GOT3 (cell line): ENCODE results near the gene GPR183.

Experiments
- DNase-seq: peaks from one replicate; lab custom pipeline; 2025; ENCODE audit warnings: mixed read lengths; lab: John Stamatoyannopoulos, UW

The GPR183 gene

GRCh38 chr13:99295488-99296252 is 11.5 kb downstream of the GPR183 start:
- no peak for DNase-seq

GRCh38 chr13:99294958-99295357 is 12.2 kb downstream of the GPR183 start:
- DNase-seq, result no peak

GRCh38 chr13:99294198-99294597 is 13.0 kb downstream of the GPR183 start:
- DNase-seq, result no peak

DNA sequence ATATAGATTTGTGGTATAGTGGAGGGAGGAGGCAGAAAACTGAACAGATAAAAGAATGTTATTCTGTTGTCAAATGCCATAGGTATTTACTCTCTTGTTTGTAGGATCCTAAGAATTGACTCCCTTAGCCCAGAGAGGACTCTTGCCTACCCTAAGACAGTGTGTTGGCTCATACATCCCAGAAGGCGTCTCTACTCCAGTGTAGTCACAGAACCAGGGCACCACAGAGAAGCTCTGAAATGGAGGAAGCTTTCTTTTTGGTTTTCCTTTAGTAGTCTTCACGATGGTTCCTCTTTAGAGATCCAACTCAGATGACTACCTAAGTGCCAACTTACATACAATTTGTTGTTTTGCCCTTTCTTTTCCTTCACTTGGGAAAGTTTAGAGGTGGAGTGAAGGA is 14.0 kb downstream of the GPR183 start:
- no peak for DNase-seq

GRCh38 chr13:99290894-99291293 is 16.3 kb downstream of the GPR183 start:
- DNase-seq, result no peak

DNA sequence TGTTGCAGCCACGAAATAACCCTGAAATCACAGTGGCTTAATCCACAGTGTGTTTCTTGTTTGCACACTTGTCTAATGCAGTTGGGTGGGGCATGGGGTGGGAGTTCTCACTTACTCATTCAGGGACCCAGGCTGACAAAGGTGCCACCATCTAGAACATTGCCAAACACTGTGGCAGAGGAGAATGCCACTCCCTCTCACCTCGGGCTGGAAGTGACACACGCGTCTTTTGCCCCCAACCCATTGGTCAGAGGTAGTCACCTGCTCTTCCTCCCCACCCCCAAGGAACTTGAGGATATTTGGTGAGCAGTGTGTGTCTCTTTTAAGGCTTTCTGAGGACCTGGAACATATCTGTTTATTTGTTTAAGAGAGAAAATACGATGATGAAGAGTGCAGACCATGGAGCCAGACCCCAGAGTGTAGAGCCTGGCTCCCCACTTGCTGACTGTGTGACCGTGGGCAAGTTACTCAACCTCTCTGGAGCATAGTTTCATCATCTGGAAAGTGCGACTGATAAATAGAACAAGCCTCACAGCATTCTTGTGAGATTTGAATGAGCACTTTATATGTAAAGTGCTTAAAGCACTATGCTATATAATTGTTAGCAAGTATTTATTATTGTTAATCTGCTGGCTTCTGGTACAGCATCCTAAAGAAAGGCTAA is 17.4 kb downstream of the GPR183 start:
- DNase-seq, result no peak

DNA sequence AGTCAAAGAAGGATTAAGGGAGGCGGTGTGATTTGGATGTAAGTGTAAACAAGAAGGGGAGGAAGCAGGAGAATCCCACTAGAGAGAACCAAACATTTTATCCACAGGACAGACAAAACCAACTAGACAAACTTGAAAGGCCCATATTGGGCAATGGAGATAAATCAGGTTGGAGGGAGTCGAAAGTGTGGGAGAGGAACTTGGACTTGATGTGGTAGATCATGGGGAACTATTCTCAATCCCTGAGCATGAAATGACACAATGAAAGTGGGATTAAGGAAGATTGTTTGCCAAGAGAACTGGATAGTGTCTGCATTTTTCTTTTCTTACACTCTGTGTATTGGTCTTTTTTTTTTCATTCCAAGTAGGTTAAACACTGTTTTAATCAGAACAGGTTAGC is 17.9 kb downstream of the GPR183 start:
- no peak for DNase-seq

DNA sequence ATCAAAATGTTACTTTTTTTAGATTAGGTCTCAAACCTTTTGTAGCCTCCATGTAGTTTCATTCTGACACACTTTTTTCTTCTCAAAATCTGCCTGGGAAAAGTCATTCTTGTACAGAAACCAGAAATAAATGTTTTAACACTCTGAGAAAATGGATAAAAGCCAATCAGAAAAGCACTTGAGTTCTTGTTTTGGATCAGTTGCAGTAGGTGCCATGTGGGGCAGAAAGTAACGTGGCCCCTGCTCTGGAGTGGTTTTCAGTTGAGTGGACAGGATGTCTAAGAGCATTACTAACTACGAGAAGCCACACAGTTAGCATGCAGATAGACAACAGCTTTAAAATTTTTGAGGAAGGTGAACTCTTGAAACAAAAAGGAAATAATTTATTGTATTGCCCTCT is 19.1 kb downstream of the GPR183 start:
- DNase-seq, result no peak

DNA sequence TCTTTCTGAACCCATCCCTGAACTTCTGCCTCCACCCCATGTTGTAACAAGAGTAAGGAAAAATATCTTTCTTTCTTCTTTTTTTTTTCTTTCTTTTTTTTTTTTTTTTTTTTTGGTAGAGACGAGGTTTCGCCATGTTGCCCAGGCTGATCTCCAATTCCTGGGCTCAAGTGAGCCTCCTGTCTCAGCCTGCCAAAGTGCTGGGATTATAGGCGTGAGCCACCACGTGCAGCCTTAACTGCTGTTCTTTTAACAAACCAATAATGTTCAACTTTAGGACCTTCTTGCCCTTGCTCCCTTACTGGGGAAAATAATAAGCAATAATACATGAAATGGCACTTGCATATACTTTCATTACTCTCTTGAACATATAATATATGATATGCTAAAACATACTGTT is 19.6 kb downstream of the GPR183 start:
- DNase-seq, result no peak

- DNase-seq, result no peak
These were observed 21.6 kb downstream of the GPR183 start for GRCh38 chr13:99285432-99286182.

DNA sequence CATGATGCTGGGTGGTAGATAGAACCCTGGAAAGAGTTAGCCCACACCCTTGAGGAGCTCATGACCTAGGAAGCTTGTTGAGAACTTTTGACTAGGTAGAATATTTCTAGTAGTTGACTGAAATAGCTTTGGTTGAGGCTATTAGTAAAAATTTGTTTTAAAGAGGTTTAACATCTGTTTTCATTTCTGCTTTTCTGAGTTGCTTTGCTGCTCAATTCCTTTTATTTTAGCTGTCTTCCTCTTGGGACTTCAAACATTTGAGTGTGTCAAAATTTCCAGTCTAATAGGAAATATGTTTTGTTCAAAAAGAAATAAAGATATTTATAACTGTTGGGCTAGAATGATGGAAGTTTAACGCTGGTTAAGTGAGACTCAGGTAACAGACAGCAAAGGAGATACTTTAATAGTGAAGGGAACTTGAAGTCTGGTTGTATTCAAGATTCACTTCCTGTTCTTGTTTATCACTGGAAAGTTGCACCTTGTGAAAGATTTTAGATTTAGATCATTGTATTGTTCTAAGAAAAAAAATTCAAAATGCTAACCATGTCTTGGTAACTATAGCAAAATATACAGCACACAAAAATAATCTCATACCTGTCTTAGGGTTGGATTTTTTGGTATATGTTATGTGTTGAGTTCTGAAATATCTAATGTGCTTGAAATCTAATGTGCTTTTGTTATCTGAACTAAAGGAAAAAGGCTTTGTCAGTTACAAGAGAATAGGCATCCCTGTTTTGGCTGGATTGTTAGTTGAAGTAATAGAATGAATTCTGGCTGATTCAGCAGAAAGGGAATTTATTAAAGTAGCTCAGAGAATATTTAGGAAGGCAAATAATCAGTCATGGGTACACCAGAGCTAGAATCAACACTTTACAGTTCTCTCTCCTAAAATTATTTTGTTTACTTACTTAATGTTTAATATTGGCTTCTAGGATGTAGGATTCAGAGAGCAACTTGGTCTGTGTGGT is 24.7 kb downstream of the GPR183 start:
- DNase-seq, result no peak

DNA sequence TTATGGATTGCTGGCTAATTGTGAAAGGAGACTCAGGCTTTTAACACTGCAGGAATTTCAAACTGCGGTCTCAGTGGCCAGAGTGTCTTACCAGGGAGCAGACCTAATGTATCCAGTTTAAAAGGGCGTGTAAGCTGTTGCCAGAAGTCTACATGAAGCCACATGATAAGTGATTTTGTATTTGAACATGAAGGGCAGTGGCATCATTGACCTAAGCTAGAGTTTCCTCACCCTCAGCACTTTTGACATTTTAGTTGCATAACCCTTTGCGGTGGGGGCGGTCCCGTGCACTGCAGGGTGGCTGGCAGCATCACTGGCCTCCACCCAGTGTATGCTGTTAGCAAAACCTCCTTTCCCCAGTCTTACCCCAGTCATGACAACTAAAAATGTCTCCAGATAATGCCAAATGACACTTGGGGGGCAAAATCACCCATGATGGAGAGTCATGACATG is 25.4 kb downstream of the GPR183 start:
- no peak for DNase-seq

- DNase-seq, result no peak
These were observed 27.0 kb downstream of the GPR183 start for GRCh38 chr13:99280166-99280565.

DNA sequence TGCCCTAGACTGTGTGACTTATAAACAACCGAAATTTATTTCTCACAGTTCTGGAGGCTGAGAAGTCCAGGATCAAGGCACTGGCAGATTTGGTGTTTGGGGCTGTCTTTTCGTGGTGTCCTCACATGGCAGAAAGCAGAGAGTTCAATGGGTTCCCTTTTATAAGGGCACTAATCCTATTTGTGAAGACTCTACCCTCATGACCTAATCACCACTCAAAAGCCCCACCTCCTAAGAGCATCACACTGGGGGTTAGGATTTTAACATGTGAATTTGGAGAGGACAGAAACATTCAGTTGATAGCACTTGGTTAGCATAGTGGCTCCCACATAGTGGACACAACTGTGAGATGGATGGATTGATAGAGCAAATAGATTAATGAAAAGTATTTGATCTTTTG is 27.6 kb downstream of the GPR183 start:
- no peak for DNase-seq

DNA sequence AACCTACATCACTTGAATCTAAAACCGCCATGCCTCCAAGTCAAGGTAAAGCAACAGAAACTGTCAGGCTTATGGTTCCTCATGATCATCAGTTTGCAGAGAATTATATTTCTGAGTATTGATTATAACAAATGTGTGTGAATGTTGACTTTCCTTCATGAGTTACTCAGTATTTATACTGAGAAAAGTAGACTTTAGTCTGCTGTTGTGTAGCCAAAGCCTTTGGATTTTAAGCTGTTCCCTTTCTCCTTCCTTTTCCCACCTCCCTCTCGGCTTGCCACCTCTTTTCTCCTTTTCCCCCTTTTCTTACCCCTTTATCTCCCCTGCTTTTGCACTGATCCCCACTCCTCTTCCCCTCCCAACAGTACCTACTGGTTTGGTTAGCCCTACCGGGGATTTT is 28.4 kb downstream of the GPR183 start:
- no peak for DNase-seq

DNA sequence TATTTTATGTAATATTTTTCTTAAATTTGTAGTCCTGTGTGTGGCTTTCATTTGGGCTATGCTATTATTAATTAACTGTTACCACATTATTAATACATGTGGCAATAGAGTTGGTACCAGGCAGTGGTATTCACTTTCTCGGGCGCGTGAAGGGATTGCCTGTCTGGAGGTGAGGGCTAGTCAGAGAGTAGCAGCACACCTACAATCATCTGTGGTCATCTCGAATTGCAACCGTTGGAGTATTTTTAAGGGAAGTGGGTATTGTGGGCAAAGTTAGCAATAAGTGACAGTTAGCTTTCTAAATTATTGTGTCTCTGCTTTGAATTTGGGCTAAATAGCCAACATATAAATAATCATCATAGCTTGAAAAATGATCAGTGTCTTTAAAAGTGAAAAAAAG is 29.0 kb downstream of the GPR183 start:
- DNase-seq, result no peak

GRCh38 chr13:99277629-99278028 is 29.6 kb downstream of the GPR183 start:
- DNase-seq, result no peak

GRCh38 chr13:99276706-99277105 is 30.5 kb downstream of the GPR183 start:
- DNase-seq, result no peak

- DNase-seq, result no peak
These were observed 32.1 kb downstream of the GPR183 start for GRCh38 chr13:99275093-99275469.

DNA sequence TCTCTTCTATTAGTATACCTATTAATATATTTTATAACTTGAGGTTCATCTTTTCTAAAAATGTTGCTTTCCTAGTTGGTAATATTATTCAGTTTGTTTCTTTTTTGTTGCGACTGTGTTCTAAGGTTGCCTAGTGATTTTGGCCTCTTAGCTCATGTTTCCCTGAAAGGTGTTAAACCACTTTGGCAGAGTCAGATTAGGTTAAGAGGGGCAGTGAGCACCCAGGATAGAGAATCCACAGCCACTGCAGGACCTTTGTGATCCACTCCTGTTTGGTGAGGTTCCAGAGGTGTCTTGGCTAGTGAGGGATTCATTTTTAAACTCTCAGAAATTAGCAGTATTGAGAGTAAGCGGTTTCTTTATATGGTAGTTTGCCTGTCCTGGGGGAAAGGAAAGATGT is 34.1 kb downstream of the GPR183 start:
- no peak for DNase-seq

- DNase-seq, result no peak
These were observed 34.7 kb downstream of the GPR183 start for GRCh38 chr13:99272481-99272880.

GRCh38 chr13:99271249-99271648 is 36.0 kb downstream of the GPR183 start:
- DNase-seq, result no peak
